ENCODE results near the gene ATAT1.

ATAT1 gene

DNA sequence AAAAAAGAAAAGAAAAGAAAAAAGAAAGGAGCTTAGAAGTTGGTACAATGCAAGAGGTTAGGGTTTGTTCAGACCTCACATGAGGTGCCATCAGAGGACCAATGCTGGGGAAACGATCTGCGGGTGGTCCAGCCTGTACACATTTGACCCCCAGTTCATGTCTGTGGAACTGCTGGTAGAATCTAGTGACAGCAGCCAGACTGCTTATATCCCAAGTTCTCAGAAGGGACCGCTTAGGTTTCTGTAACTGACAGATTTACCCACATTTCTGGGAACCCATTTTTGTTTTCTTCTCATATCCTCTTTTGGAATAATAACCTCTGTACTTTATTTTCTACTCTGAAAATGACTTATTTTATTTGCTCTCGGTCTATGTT is 55.1 kb downstream of the ATAT1 start:
- Mint-ChIP-seq H3K36me3 (ENCODE audit: low read depth) (peaks cover 78% of the 10 kb centered on the region), H3K4me1 (ENCODE audit: low read depth) (peaks cover 33% of the 10 kb centered on the region), H3K27me3 (no peaks in the 10 kb centered on the region), H3K27ac (peak overlapping the region; percentile 95), H3K9me3 (no peaks in the 10 kb centered on the region), H3K4me3 (peak overlapping the region; percentile 97)

DNA sequence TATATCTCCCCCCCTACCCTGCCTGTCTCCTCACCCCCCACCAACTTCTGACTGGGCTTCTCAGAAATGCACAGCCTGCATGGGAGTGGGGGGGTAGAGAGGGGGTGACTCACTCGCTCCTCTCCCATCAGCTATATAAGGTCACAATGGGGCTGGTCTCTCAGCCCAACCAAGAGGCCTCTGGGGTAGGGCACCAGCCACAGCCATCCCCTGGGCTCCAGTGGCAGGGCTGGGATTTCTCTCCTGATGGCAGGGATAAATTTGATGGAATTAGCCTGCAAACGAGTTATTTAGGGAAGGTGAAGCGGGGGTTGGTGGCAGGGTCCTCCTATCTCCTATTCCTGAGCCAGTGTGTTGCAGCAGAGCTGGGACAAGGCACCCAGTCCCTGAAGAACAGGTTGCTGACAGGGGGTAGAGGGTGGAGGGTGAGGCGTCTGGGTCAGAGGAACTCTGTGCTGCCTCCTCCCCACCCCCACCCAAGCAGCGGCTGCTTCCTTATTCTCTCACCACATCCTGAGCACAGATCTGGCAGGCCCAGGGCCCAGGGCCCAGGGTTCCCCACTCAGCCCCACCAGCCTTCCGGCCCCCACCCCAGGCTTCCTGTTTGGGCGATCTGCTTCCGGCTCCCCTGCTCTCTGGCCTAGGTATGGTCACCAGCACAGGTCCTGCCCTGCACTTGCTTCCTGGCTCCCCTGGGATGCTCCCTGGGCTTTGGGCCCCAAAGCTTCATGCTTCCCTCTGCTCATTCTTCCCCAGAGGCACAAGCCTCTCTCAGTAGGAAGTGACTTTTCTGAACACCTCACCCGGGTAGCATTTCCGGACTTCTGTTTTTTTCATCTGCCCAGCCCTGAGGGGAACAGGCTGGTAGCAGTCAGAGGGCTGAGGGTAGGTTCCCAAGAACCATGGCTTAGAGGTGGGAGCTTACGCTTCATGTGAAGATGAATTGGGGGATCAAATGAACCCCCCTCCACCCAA is 55.8 kb downstream of the ATAT1 start:
- Mint-ChIP-seq H3K9me3 (no peaks in the 10 kb centered on the region), H3K4me3 (peak overlapping the region; percentile 97), H3K4me1 (ENCODE audit: low read depth) (peaks cover 33% of the 10 kb centered on the region), H3K27ac (peak overlapping the region; percentile 95), H3K36me3 (ENCODE audit: low read depth) (peaks cover 72% of the 10 kb centered on the region), H3K27me3 (no peaks in the 10 kb centered on the region)

DNA sequence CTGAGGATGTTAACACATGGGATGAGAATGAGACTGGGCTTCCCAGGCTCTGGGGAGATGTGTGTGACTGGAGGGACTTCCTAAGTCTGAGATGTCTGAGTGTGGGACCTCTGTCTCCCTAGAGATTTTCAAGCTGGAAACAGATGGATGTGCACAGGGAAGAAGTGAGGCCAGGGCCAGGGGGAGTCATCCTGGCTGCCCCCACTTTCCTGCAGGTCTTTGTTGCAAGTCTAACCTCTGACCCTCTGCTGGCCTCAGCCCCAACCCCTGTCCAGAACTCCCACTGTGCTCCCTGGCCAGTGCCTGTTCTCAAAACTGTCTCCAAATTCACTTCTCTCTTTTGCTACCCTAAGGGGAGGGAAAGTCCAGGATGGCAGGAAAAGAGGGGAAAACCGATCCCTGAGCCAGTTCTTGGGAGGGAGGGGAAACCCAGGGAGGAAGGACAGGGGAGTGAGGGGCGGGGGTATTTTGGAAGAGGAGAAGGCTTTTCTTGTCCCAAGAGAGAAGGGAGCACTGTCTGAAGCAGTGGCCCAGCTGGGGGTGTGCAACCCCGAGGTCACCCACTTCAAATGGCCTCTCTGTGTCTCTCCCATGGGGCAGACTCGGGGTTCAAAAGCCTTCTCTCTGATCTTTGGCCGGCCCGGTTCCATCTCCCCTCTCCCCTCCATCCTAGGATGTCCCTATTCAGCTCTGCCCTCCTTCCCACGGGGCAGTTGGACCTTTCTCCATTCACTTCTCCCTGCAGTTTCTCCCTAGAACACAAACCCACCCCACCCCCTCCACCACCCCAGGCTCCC is 56.7 kb downstream of the ATAT1 start:
- H3K27me3 Mint-ChIP-seq = no peaks in the 10 kb centered on the region
- H3K9me3 Mint-ChIP-seq = no peaks in the 10 kb centered on the region
- H3K36me3 Mint-ChIP-seq (ENCODE audit: low read depth) = peaks cover 66% of the 10 kb centered on the region
- peak overlapping the region; percentile 95 for H3K27ac Mint-ChIP-seq
- peaks cover 43% of the 10 kb centered on the region for H3K4me1 Mint-ChIP-seq (ENCODE audit: low read depth)
- peak overlapping the region; percentile 97 for H3K4me3 Mint-ChIP-seq

DNA sequence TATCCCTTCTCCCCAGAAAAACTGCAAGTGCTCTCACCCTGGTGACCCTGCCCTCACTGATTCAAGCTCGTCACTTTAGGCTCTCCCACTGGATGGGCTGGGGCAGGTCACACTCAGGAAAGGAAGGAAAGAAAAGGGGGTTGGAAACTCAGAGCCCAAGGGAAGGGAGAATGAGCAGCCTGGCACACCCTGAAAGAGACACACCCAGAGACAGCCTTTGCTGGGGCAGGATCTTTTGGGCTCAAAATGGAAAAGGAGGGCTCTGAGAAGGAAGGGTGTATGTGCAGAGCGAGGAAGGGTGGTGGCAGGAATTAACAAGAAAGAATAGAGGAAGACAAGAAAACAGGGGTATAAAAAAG is 57.3 kb downstream of the ATAT1 start:
- H3K4me1 Mint-ChIP-seq (ENCODE audit: low read depth) = peaks cover 44% of the 10 kb centered on the region
- H3K9me3 Mint-ChIP-seq = no peaks in the 10 kb centered on the region
- H3K27me3 Mint-ChIP-seq = no peaks in the 10 kb centered on the region
- H3K27ac Mint-ChIP-seq = peak overlapping the region; percentile 95
- peak overlapping the region; percentile 97 for H3K4me3 Mint-ChIP-seq
- H3K36me3 Mint-ChIP-seq (ENCODE audit: low read depth) = peaks cover 62% of the 10 kb centered on the region

DNA sequence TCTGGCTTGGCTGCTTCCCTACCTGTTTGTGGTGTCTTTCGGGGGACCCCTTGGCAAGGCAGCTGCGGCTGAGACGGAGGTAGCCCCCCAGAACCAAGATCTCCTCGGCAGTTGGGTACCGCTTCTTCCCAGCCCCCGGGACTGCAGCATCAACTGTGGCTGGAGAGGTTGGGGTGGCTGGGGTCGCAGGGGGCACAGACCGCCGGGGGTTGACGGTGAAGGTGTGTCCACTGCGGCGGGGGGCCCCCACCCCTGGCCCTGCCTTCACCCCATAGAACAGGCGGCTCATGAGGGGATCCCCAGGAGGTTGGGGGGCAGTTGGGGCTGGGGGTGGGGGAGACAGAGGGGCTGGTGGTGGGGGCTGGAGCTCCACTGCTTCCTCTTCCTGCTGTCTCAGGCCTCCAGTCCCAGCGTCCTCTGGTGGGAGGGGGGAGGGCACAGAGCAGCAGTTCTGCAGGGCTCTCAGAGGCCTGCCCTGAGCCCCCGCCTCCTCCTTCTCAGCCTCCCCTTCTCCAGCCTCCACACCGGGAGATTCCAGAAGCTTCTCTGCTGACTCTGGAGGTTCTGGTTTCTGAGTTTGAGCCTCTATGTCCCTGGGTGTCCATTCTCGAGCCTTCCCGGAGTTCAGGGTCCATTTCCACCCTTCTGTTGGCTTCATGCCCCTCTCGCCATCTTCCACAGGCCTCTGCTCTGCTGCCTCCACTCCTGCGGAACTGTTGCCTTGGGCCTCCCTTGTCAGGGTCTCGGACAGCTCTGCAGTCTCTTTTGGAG is 57.9 kb downstream of the ATAT1 start:
- peaks cover 56% of the 10 kb centered on the region for H3K36me3 Mint-ChIP-seq (ENCODE audit: low read depth)
- H3K4me1 Mint-ChIP-seq (ENCODE audit: low read depth) = peaks cover 44% of the 10 kb centered on the region
- no peaks in the 10 kb centered on the region for H3K27me3 Mint-ChIP-seq

DNA sequence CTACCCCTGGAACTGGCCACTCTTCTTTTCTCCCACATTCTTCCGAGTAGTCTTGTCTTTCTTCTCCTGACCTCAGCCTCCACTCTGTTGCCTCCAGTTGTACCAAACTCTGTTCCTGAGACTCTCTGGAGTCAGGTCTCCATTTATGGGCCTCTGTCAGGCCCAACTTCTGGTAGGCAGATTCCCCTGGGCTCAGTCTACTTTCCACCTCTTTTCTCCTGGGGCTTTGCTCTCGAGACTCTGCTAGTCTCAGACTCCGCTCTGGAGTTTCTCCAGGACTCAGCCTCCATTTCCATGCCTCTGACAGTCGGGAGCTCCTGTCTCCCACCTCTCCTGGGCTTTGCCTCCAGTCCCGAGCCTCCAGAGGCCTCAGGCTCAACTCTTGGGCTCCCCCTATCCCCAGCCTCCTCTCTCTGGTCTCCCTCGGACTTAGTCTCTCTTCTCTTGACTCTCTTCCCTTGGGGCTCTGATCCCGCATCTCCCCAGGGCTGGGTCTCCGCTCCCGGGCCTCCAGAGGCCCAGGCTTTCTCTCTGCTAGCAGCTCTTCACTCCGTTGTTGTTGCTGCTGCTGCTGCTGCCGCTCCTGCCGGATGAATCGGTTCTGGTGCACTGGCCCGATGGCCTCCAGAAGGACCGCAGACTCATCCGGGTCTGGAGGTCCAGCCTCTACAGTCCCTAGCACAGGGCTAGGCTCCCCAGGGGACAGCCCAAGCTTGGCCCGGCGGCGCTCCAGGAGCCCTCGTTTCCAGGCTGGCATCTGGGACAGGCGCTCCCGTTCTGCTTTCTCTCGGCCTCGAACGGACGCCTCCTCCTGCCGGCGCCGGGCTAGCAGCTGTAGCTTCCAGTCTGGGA is 58.7 kb downstream of the ATAT1 start:
- peak overlapping the region; percentile 97 for H3K4me3 Mint-ChIP-seq
- H3K27ac Mint-ChIP-seq = peak overlapping the region; percentile 95
- H3K9me3 Mint-ChIP-seq = no peaks in the 10 kb centered on the region
- H3K4me1 Mint-ChIP-seq (ENCODE audit: low read depth) = peaks cover 44% of the 10 kb centered on the region
- no peaks in the 10 kb centered on the region for H3K27me3 Mint-ChIP-seq
- peaks cover 48% of the 10 kb centered on the region for H3K36me3 Mint-ChIP-seq (ENCODE audit: low read depth)

More for the DNA sequence above, 57.9 kb downstream of the ATAT1 start:
- peak overlapping the region; percentile 95 for H3K27ac Mint-ChIP-seq
- no peaks in the 10 kb centered on the region for H3K9me3 Mint-ChIP-seq
- peak overlapping the region; percentile 97 for H3K4me3 Mint-ChIP-seq

DNA sequence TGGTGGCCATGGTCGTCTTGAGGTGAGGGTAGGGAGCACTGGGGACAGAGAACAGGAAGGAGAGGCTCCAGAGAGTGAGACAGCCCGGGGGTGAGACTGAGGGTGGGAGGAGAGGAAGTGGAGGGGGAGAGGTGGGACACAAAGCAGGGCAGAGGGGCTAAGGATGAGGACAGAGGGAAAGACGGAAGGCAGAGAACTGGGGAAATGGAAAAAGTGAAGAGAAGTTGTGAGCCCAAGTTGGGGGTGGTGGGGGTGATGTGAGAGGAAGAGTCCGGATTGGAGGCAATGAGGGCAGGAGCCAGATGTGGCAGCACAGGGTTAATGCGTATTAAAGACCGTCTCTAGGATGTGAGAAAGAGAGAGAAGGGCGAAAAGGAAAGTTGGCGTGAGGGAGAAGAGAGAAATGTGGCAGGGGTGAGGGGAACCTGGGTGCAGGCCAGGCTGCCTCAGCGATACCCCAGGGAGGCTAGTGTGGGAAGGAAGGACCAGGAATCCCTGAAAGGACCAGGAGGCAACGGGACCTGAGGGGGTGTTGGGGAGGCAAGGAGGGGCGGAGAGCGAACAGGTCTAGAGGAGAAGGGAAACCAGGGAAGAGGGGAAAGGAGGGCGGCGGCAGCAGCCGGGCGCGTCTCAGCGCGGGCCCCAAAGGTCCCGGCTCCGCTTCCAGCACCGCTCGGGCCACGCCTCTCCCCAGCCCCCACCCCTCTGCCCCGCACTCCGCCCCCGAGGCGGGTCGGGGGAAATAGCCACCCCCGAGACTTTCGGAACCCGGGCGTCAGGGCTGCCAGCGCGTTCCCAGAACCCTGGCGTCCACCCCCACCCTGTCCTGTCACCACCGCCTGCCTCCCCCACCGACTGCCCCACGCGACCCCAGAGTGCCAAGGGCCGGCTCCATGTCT is 59.6 kb downstream of the ATAT1 start, which contains the start of gene PPP1R18:
TSS of gene PPP1R18 (minus strand) at position 637 of the 899 bp plus-strand sequence. CDS start at position 10, 627 bp downstream.
- peaks cover 43% of the 10 kb centered on the region for H3K4me1 Mint-ChIP-seq (ENCODE audit: low read depth)
- H3K36me3 Mint-ChIP-seq (ENCODE audit: low read depth) = peaks cover 41% of the 10 kb centered on the region

DNA sequence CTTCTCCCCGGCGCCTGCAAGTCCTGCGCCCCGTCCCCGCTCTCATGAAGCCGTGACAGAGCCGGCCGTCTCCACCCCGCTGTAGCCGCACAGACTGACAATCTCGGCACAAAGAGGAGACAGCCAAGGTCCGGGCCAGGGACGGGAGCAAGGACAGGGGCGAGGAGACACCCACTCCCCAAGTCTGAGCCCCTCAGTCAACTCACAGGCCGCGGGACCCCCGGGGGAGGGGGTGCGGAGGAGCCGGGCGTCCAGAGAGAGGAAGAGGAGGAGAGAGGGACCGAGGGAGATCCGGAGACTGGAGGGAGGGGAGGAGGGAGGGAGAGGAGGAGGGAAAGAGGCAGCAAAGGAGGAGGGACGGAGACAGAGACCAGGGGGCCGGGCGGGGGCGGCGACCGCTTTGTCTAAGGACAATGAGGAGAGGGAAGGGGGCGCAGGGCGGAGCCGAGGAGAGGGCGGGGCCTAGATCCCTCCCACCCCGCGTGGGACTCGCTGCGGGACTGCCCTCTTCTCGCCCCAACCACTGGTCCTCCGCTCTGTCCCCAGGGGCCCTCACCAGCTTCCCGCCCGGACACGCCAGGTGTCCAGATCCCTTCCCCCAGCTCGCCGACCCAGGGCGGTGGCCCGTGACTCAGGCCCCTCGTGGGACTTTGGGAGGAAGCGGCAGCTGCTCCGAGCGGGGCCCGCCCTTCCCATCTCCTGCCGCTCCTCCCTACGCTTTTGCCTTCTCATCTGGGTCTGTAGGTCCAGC is 60.4 kb downstream of the ATAT1 start:
- peak overlapping the region; percentile 97 for H3K4me3 Mint-ChIP-seq
- H3K36me3 Mint-ChIP-seq (ENCODE audit: low read depth) = peaks cover 33% of the 10 kb centered on the region
- peaks cover 42% of the 10 kb centered on the region for H3K4me1 Mint-ChIP-seq (ENCODE audit: low read depth)
- no peaks in the 10 kb centered on the region for H3K27me3 Mint-ChIP-seq
- H3K9me3 Mint-ChIP-seq = no peaks in the 10 kb centered on the region
- peak overlapping the region; percentile 95 for H3K27ac Mint-ChIP-seq

More for the DNA sequence above, 59.6 kb downstream of the ATAT1 start, which contains the start of gene PPP1R18:
- Mint-ChIP-seq H3K27ac (peak within 1 kb of the TSS; percentile 95), H3K27me3 (no peaks in the 10 kb centered on the region), H3K9me3 (no peaks in the 10 kb centered on the region), H3K4me3 (peak within 1 kb of the TSS; percentile 97)

DNA sequence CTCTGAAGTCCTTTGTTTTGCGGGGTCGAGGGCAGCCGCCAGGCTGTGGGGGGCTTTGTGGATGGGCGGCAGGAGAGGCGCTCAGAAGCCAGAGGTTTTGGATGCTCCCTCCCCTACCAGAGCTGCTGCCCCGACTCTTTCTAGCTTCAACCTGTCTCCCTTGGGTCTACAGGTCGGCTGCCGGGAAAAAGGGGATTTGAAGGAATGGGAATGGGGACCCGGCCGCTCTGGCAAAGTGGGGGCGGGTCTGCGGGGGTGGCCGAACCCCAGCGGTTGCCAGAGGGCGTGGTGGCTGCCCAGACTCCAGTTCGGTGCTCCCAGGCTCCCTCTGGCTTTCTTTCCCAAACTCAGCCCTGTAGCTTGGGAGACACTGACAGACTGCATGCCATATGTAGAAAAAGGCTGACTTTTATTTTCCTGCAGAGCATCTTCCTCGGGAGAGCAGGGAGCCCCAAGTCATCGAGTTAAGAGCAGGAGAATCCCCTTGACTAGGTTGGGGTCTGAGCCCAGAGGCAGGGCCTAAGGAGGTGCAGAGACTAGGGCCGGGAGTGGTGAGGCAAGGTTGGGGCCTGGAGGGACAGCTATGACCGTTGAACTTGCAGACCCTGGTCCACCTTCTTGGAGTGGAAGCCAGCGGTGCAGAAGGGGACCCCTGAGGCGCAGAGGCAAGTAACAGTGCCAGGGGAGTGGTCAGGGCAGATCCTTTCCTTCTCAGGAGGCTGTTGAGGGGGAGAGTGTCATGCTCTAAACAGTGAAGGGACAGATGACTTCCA is 61.2 kb downstream of the ATAT1 start:
- peak overlapping the region; percentile 95 for H3K27ac Mint-ChIP-seq
- H3K4me1 Mint-ChIP-seq (ENCODE audit: low read depth) = peaks cover 41% of the 10 kb centered on the region
- no peaks in the 10 kb centered on the region for H3K9me3 Mint-ChIP-seq
- H3K4me3 Mint-ChIP-seq = peak overlapping the region; percentile 97
- peaks cover 27% of the 10 kb centered on the region for H3K36me3 Mint-ChIP-seq (ENCODE audit: low read depth)
- no peaks in the 10 kb centered on the region for H3K27me3 Mint-ChIP-seq

DNA sequence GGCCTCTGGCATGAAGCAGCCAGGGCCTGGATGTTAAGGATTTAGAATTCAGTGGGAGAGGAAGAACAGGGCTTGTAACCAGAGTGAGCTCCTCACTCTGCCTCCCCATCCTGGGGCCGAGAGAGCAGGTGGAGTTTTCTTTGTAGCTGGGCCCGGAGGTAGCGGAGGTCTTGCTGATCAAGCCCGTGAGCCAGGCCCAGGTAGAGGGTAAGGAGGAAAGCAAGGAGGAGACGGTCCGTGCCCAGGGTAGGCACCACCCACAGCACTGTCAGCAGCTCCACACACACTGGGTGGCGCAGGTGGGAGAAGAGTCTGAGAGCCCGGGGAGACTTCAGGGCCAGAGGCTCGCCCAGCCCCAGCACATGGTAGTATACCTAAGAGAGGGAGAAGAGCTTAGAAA is 61.9 kb downstream of the ATAT1 start:
- H3K36me3 Mint-ChIP-seq (ENCODE audit: low read depth) = peaks cover 20% of the 10 kb centered on the region
- H3K4me1 Mint-ChIP-seq (ENCODE audit: low read depth) = peaks cover 41% of the 10 kb centered on the region
- peak overlapping the region; percentile 95 for H3K27ac Mint-ChIP-seq
- H3K9me3 Mint-ChIP-seq = no peaks in the 10 kb centered on the region
- H3K27me3 Mint-ChIP-seq = no peaks in the 10 kb centered on the region
- H3K4me3 Mint-ChIP-seq = peak overlapping the region; percentile 97

DNA sequence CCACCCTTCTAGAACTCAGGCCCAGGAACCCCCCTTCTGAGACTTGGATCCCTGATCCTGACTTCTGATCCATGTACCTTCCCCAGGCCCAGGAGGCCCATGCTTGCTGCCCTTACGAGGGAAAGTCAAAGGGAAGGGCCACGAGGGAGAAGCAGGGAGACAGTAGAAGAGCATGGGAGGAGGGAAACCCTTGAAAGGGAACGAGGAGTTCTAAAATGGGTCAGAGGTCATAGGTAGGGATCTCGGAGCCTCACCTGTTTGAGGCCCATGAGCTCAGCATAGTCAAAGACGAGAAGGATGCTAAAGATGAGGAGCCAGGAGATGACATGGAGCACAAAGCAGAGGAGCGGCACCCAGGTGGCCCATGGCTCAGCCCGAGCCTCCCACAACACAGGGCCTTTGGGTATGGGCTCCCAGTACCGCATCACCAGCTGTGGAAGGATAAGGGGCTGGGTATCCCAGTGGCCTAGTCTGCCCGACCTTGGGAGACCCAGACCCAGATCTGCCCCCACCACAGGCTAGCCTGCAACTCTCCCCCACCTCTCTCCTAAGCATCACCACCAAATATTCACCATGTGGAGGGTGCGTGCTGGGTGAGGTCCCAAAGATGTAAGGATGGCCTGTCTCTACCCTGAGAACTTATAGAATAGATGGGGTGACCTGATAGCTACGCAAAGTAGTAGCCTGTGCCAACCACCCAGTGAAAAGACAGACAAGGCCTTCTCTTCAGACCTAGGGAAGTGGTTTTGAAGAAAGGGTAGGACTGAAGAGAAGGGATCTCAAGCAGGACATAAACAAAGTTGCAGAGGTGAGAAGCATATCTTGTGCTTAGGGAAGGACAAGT is 62.6 kb downstream of the ATAT1 start:
- Mint-ChIP-seq H3K9me3 (no peaks in the 10 kb centered on the region), H3K4me1 (ENCODE audit: low read depth) (peaks cover 41% of the 10 kb centered on the region), H3K27ac (peak overlapping the region; percentile 95), H3K4me3 (peak overlapping the region; percentile 97), H3K36me3 (ENCODE audit: low read depth) (peaks cover 13% of the 10 kb centered on the region), H3K27me3 (no peaks in the 10 kb centered on the region)

Measured in stimulated activated naive CD8-positive, alpha-beta T cell treated with anti-CD3 and anti-CD28 coated beads, Interleukin-15, Interleukin-2, amounts not matched to agents 100 ng/mL and 50 ng/mL, for 24 hours (primary cell).